ENCODE data around the gene INF2.

INF2 gene

DNA sequence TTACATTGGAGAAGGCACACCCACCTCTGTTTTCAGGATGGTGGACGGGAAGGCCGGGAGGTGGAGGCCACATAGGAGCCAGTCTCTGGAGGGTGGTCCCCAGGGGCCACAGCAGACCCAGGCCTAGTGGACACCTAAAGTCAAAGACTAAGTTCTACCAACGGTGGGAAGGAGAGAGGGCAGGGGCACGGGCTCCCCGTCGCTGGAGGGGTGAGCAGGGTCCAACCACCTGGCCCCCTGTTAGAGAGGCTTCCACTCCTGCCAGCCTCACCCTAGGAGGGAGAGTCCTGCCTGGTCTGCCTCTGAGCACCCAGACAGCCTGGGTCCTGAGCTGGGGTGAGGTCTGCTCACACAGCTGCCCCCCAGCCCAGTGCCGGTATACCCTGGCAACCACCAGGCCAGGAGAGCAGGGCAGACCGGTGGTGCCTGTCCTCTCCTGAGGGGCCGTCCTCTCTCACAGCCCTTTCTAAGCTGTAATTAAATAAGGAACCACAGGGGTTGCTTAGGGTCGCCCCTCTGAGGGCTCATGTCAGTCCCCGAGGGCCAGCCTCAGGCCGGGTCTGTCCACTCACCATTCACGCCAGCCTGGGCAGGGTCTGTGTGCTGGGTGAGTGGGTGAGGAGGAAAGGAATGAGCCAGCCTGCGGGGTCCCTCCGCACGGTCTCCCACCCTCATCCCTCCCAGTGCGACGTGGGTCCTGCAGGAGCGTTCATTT lies 2.3 kb downstream of the INF2 start:
- DNase-seq, result no peak

DNA sequence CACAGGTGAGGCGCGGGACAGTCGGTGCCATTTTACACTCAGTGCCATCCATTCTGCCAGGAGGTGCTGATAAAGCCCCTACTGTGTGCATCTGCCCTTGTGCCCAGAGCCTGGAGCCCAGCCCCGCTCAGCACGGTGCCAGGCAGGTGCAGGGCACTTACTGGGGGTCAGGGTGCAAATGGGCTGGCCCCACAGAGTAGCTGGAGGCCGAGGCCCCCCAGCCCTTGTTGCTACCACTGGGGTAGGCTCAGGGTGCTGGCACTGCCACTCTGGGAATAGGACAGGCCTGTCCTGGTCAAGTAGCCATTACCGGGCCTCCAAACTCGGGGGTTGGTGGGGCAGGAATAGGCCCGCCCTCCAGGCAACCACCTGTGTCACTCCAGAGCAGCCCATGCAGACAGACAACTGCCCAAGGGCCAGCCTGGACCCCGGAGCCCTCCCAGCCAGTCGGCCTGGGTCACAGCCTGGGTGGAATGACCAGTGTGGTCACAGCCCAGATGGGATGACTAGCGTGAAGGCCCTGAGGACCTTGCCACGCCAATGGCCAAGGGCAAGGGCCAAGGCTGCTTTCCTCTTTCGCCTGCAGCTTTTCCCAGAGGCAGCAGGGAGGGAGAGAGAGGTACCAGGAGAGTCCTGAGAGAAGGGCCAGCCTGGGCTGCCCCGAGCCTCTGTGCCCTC lies 3.0 kb downstream of the INF2 start:
- DNase-seq, result no peak

DNA sequence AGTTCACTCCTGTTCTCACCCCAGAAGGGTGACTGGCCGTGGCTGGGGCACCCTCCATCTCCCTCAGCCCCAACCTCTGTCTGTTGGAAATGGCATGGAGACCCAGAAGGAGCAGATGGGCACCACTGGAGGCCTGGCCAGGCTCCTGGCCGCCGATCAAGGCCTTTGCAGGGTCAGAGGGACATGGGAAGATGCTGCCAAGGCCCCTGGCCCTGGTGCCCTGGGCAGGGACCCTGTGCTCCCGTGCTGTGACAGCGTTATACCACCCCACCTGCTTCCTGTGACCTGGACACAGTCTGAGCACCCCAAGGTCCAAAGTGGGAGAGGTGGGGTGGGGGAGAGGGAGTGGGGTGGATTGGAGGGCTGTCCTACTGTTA lies 3.5 kb downstream of the INF2 start:
- no peak for DNase-seq

DNA sequence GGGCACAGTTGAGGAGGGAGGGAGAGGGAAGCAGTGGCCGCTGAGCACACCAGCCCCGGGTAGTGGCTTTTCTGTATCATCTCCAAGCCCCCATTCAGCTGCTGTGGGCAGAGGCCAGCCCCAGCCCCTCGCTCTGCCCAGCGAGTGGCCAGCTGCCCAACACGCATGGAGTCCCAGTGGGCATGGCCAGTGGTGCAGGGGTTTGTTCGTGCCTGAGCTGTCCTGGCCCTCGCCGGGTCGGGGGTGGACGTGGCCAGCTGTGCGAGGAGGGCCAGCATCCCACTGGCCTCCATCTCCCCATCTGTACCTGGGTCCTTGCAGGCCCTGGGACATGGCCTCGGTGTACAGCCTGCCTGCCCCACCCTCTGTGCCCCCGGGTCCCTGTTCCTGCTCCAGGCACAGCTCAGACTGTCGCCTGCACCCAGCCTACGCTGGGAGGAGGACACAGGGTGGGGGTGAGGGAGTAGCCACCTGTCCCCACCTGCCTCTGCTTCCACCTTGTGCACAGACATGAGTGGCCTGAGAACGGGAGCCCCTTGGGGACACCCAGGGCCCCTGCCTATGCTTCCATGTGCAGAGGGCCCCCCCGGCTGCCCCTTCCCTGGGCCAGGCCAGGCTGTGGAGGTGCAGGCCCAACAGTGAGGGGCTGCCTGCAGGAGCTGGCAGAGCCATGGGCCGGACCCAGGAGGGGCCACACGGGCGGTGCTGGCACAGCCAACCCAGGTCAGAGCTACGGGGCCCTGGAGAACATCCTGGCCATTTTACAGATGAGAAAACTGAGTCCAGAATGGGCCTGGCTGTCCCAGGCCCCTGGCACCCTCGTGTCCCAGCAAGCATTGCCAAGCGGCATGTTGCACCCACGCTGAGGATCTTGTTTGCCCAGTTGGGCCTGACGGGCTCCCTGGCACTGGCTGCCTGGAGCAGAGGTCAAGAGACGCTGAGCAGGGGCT lies 4.3 kb downstream of the INF2 start:
- DNase-seq, result no peak

DNA sequence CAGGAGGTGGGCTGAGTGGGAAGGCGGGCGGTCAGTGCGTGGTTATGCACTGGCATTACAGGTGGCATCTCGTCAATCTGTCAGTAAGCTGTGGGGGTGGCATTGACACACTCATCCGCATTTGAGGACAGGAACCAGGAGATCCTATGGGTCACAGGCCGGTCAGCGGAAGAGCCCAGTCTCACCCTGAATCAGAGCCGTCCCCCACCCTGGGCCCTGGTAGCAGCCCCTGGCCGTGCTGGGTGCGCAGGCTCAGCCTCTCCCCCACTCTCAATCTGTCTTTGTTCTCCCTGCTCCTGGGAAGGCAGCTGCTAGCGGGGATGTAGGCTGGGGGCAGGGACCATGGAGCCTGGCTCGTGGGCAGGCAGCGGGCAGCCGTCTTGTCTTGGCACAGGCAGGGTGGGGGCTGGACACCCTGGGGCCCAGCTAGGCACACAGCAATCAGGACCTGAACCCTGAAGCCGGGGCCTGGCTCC lies 5.1 kb downstream of the INF2 start:
- DNase-seq, result no peak

DNA sequence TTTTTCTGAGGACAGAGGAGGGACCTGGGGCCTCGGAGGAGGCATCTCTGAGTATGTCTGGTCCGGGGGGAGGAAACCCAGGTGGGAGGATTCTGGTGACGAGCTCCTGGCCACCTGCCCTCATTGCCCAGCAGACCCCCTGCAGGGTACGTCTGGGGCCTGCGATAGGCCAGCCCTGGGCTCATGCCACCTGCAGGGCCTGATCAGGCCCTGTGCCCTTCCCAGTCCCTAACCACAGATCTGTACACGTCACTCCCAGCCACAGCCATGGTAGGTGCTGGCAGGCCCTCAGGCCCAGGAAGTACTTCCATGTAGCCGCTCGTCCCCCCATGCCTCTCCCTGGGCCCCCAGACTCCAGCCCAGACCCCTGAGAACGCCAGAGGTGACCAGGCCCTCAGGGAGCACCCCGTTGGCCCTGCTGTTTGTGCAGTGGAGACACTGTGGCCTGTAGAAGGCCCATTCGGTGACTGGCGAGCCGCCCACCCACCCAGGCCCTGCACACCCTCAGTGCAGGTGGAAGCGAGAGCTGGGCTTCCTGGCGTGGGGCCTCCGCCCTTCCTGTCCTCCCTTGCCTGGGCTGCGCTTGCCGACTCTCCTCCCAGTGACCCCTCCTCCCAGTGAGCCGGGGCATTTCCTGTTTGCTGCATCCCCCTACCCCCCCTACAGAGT lies 5.7 kb downstream of the INF2 start:
- DNase-seq, result no peak

DNA sequence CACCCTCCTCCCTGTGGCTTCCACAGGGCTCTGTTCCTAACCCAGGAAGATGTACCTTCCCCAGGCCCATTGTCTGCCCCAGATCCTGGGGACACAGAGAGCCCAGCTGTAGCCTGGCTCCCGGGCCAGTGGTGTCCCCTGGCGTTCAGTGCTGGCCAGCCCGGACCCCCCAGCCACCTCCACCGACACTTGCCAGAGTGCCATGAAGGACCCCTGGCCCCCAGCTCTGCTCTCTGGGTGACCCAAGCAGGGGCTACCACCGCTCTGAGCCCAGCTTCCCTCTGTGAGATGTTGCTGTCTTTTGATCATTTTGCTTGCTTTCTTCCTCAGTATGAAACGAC lies 6.2 kb downstream of the INF2 start:
- no peak for DNase-seq

DNA sequence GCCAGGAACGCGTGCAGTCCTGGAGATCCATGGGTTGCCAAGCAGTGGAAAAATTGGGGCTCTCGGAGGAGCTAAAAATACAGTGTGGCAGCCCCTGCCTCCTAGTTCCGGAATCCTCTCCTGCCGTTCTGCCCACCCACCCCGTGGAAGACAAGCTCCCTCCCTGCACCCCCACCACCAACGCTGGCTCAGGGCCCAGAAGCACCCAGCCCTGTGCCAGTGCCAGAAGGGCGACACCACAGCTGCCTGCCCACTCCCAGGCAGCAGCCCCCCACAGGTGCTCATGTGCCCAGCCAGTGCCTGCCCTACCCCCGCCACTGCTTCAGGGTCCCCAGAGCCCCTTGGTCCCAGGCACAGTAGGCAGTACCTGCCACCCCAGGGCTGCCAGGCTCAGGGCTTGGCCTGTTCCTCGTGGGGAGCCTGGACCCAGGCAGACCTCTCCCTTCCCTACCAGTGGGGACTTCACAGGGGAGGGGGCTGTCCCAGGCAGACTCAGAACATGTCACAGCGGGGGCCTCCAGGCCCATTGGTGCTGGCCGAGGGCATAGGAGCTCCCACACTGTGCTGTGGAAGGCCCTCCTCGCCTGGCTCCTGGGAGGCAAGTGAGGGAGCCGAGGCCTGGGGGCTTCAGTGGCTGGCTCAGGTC lies 7.4 kb downstream of the INF2 start:
- DNase-seq, result no peak

DNA sequence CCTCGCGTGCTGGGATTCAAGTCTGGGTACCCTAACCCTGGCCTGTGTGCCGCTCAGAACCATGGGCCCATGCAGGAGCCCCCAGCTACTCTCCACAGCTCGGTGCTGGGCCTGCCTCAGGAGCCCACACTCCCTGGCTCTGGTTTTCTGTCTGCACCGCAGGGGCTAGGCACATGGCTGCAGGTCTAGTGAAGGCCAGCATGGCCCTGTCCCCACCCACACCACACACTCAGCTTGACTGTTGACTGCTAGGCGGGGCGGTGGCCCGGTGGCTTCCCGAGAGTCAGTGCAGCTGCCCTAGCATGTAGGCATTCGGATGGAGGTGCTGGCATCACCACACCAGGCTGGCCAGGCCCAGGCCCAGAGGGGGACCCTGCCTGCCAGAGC lies 7.9 kb downstream of the INF2 start:
- DNase-seq, result no peak

DNA sequence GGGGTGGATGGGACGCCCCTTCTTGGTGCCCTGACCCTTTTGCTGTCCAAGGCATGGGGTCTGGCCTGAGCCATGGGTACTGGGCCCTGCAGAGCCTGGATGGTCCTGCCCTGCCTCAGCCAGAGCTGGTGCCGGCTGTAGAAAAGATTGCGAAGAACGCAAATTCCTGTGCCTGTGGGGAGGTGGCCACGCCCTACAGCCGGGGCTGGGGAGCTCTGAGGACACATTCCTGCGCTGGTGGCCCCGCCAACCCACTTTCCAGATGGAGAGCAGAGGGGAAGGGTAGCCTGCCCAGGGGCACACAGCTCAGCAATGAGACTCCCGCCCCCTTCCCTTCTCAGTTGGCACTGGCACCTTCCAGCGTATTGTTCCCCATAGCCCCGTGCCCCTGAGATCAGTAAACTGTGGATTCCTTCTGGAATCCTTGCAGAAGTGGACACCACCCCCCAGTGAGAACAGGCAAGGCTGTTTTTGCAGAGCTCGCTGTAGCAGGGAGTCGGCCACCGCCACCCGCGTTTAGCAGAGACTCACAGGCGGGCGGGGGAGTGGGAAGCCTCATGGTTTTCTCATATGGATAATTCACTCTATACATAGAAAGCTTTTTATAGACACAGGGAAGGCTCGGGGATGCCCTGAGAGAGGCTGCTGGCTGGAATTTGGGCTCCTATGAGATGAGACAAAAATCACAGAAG lies 8.6 kb downstream of the INF2 start:
- DNase-seq, result no peak

DNA sequence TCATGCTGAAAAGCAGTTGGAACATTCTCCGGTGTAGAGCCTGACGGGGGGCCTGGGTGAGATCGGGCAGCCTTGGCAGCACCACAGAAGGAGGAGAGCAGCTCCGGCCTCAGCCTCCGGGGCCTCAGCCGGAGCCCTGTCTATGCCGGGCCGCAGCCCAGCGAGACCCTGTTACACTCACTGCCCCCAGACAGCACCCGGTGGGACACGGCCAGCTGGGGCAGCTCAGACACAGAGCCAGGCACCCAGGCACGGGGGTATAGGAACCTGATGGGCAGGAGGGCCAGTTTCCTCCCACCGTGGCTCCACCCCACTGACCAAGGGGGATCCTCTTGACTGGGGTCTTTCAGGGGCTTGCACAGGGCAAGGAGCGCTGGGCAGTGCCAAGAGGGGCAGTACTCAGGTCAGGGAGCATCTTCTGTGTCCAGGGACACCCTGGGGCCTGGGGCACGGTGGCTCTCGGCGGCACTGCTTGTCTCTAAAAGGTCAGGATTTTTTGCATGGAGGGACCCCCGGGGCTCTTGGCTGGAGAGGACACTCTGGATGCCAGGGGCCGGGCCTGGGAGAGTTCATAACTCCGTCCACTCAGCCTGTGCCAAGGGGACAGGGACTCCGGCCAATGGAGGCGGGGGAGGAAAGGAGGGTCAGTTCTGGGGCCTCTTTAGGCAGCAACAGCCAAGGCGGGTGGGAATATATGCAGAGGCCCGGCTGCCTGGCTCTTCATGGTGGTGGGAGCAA lies 9.4 kb downstream of the INF2 start:
- no peak for DNase-seq

DNA sequence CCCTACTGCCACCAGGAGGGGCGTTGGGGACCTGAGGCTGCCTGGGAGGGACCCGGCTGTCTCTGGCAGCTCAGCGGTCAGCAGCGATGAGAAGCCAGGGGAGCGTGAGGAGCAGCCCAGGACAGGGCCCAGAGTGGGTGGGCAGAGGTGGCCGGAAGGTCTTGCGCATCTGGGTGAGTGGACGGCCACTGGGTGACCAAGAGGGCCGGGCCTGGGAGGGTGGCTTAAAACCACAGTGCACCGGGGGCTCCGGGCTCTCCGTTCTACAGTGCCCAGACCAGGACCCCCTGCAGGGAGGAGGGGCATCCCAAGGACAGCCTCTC lies 10.0 kb downstream of the INF2 start:
- no peak for DNase-seq

DNA sequence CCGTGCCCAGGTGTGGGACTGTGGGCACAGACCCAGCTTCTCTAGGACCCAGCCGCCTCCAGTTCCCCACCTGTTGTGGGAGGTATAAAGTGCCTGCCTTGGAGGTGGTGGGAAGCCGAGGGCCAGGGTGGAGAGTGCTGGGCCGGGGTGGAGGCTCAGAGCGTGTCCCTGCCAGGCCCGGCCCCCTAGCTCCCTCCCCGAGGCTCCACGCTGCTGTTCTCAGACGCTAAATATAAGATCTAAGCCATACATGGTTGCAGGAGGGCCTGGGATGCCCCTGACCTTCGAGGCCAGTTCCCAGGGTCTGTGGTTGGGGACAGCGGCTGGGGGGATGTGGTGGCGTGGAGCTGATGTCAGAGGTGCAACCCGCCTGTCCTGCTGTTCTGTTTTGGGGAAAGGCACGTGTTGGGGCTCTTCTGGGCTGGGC lies 10.8 kb downstream of the INF2 start:
- DNase-seq, result no peak

DNA sequence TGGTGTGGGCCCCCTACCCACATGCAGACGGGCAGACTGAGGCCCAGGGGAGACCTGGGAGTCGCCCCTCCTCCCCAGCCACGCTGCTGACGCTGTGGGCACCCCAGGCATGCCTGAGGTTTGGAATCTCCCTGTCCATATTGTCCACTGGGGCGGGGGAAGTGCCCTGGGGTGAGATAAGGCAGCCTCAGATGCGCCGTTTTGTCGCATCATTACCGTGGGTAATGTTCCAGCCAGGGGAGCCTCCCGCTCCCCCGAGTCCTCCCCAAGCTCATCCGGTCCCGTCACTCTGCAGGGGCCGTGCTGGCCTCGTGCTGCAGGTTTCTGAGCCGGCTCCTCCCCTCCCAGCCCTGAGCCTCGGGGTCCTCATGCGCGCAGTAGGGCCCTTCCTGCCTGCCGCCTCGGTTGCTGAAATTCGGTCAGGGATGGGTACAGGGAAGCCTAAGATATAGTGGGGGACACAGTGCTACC lies 11.4 kb downstream of the INF2 start:
- DNase-seq, result no peak

DNA sequence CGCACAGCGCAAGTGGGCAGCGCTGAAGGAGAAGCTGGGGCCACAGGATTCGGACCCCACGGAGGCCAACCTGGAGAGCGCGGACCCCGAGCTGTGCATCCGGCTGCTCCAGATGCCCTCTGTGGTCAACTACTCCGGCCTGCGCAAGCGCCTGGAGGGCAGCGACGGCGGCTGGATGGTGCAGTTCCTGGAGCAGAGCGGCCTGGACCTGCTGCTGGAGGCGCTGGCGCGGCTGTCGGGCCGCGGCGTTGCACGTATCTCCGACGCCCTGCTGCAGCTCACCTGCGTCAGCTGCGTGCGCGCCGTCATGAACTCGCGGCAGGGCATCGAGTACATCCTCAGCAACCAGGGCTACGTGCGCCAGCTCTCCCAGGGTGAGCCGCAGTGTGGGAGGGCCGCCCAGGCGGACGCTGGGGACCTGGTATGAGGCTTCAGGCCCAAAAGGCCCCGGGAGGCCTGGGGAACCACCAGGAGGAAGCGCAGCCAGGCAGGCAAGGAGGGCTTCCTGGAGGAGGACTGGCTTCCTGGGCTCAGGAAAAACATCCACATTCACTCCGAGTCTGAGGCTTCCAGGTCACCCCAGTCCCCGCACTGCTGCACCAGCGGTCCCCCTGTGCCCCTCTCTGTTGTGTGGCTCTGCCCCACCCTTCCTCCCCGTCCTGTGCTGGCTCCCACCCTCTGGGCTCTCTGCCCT lies 12.1 kb downstream of the INF2 start:
- DNase-seq, result no peak

DNA sequence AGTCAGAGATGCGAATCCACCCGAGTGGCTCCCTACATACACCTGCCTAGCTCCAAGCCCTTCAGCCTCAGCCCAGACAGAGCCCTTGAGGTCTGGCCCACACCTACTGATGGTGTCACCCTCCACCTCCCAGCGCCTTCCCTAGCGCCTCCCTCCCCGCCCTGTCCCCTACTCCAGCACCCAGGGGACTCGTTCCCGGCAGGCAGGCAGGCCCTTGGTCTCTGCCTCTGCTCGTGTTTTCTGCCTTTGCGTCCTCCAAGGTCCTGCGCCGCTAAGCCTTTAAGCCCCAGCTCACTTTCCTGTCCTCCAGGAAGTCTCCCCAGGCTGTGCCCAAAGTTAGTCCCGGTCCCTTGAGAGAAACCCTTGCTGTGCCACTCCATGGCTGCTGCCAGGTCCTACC lies 12.7 kb downstream of the INF2 start:
- DNase-seq, result no peak

DNA sequence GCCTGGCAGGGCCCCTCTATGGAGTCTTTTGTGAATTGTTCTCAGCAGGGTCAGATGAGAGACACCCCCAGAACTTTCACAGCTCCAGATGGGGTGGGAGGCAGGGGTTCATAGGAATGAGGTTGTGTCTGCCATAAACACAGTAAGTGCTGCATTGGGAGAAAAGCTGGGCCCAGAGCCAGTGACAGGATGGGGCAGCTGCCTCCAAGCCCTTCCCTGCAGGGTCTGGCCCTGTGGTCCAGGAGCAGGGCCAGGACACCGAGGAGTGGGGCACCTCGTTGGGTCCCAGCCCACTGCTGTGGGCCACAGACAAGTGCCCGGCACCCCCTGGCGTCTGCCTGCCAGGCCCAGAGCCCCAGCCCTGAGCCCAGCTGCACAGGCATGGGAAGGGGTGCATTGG lies 13.3 kb downstream of the INF2 start:
- DNase-seq, result no peak

DNA sequence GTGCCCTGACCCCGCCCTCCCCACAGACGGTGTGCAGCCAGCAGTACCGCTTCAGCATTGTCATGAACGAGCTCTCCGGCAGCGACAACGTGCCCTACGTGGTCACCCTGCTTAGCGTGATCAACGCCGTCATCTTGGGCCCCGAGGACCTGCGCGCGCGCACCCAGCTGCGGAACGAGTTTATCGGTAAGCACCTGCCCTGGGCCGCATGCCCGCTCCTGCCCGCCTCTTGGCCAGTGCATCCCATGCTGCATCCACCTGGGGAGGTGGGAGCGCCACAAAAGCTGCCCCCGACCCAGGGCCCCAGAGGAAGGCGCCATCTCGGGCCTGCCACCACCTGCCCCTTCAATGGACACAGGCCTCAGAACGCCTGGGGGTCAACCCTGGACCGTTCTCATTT lies 13.9 kb downstream of the INF2 start:
- no peak for DNase-seq

DNA sequence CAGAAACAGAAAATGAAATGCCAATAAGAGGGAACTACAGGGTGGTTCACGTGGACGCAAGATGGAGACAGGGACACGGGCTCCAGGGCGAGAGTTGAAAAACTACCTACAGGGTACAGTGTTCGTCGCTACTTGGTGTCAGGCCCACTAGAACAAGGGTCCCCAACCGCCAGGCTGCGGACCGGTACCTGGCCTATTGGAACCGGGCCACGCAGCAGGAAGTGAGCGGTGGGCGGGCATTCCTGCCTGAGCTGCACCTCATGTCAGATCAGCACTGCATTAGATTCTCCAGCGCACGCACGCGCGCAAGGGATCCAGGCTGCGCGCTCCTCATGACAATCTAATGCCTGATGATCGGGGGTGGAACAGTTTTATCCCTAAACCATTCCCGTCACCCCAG lies 14.8 kb downstream of the INF2 start:
- DNase-seq, result no peak

DNA sequence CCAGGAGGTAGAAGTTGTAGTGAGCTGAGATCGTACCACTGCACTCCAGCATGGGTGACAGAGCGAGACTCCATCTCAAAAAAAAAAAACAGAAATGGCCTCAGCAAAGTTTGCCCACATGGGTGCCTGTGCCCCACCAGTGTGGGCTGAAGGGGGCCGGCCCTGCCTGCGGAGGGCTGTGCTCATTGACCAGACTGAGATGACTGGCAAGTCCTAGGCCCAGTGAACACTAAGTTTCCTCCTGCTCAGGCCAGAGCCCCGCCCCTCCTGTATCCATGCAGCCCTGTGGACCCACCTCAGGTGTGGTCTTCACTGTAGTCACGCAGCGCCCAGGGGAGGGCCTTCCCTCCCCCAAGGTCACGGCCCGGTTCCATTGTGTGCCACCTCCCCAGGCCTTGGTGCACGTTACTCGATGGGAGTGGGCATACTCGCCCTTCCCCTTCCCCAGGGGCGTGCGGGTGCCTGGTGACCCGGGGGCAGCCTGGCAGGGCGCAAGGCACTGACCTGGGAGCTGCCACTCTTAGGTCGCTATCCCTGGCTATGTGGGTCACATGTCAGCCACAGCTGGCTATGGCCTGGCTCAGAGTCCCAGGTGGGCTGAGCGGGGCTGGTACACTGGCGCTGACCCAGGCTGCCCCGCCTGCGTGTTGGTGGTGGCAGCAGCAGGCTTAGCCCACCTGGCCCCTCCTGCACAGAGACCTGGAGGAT lies 16.1 kb downstream of the INF2 start:
- no peak for DNase-seq
